Thyroid gland (tissue), 4 donors: ENCODE measurements around the gene KCMF1.

ENCODE experiments used
- POLR2A ChIP-seq, 2 donors: fragments of 450-650 bp; IDR thresholded peaks; one replicate each; pipeline ENCODE4 v1.6.1; 2017; ENCODE audit warnings: antibody characterized with exemption in 2 of 2, mild to moderate bottlenecking in 2 of 2, moderate library complexity in 1 of 2
- TF ChIP-seq, protein P1 (sequence below), 6 experiments: fragments of 200-600 bp in 3 of 6; fragments of 450-650 bp in 3 of 6; sonication (generic) in 3 of 6; IDR thresholded peaks; one replicate each; pipeline ENCODE4 v1.5.1; 2016 to 2019; ENCODE audit warnings: antibody characterized with exemption in 6 of 6, mild to moderate bottlenecking in 2 of 6, inconsistent platforms in 1 of 6, moderate library complexity in 1 of 6

DNA sequence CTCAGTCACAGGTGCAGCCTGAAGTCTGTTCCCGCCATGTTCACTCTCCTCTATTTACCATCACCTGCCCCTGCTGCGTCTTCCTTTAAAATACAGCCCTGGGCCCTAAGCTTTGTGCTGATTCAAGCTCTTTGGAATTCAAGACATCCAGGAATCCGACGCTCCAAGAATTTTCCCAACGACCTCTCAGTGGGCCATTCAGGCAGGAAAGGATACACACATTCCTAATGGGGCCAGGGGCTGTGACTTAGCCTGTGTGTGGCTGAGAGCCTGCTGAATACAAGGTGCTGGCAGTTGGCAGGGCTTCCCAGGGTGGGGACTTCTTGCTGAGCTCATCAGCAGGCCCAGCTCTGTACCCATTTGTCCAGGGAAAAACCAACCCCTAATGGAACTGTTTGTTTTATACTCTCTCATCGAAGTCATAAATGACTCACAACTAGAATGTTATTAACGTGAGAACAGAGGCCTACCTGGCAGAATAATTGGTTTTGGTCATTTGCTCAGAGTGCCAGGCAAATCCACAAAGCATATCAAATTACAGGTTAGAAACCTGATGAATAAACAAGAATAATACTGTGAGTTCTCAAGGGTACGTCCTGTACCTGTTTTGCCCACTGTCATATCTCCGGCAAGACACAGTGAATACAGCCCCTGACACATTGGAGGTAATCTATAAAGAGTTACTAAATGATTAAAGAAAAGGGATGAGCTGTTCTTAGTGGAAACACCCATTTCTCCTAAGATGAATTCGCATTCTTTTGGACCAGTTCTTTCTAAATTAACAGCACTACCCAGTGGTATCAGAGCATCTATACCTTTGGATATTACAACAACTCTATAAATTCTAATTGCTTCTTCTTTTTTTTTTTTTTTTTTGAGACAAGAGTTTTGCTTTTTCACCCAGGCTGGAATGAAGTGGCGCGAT, 12.6 kb upstream of the KCMF1 start:
- TF ChIP-seq, protein P1, sequence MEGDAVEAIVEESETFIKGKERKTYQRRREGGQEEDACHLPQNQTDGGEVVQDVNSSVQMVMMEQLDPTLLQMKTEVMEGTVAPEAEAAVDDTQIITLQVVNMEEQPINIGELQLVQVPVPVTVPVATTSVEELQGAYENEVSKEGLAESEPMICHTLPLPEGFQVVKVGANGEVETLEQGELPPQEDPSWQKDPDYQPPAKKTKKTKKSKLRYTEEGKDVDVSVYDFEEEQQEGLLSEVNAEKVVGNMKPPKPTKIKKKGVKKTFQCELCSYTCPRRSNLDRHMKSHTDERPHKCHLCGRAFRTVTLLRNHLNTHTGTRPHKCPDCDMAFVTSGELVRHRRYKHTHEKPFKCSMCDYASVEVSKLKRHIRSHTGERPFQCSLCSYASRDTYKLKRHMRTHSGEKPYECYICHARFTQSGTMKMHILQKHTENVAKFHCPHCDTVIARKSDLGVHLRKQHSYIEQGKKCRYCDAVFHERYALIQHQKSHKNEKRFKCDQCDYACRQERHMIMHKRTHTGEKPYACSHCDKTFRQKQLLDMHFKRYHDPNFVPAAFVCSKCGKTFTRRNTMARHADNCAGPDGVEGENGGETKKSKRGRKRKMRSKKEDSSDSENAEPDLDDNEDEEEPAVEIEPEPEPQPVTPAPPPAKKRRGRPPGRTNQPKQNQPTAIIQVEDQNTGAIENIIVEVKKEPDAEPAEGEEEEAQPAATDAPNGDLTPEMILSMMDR (IDR thresholded peaks at IDR 0.05), result no peak
- TF ChIP-seq POLR2A (IDR thresholded peaks at IDR 0.05), result peak in 1 of 2 donors; percentile 35
